Astrocyte of the cerebellum (primary cell): ENCODE data around the gene HNRNPLL.

Experiments
- DNase-seq: peaks from one replicate; pipeline ENCODE4 v3.0.0-alpha.2; 2011; ENCODE audit warnings: low read depth
- H3K4me3 ChIP-seq: 2 replicates; pipeline ENCODE4 v1.5.1; 2011; ENCODE audit warnings: mild to moderate bottlenecking, low read depth, low read length, moderate library complexity
- CTCF ChIP-seq: IDR thresholded peaks from 2 replicates; pipeline ENCODE4 v1.5.1; 2012; ENCODE audit warnings: low read length, low read depth, moderate library complexity, mild to moderate bottlenecking; ENCODE audit errors: missing control alignments
- in situ Hi-C: cut with HindIII; loops from 2 replicates; pipeline ENCODE4 v1.10.0; 2017; ENCODE audit warnings: low sequenced_read_pairs

HNRNPLL gene

DNA sequence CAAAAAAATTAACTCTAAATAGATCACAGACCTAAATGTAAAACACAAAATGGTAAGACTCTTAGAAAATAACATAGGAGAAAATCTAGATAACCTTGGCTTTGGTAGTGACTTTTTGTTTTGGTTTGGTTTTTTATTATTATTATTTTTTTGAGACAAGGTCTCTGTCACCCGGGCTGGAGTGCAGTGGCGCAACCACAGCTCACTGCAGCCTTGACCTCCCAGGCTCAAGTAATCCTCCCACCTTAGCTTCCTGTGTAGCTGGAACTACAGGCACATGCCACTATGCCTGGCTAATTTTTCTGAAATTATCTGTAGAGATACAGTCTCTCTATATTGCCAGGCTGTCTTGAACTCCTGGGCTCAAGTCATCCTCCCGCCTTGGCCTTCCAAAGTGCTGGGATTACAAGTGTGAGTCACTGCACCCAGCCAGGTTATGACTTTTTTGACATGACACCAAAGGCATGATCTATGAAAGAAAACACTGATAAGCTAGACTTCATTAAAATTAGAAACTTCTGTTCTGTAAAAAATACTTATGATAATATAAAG, 88.0 kb downstream of the HNRNPLL start:
- DNase-seq: no peak
- no peak overlapping the region for H3K4me3 ChIP-seq
- no peak for TF ChIP-seq CTCF
- in situ Hi-C loops: no loop called here

- no peak for DNase-seq
- in situ Hi-C loops: no loop called here
- no peak overlapping the region for H3K4me3 ChIP-seq
- no peak for TF ChIP-seq CTCF
Observed at GRCh38 chr2:38512211-38512610, 90.5 kb downstream of the HNRNPLL start.
